HepG2 (cell line): Measurements from ENCODE around the gene CDH8. TPM values are rescaled to one million over a fixed set of nuclear protein-coding genes. Genes with fewer than 3 reads are reported as not detected.

Source experiments
- ATAC-seq: fragments of 200-7000 bp; cut with Tn5 transposase; 3 replicates; pipeline ENCODE4 v1.9.1; 2020; ENCODE audit warnings: mild to moderate bottlenecking, moderate library complexity
- BruUV-seq: library from RNA; stranded (reverse); fragments of 400-500 nt; replicated peaks from 2 replicates; lab custom pipeline; 2021; lab: Mats Ljungman, UMichigan
- CTCF ChIA-PET: fragments of 300-600 bp; formaldehyde crosslinking; extraction: SDS; loops from one replicate; lab custom pipeline; 2021; ENCODE audit warnings: low total read pairs, inconsistent platforms, low intra/inter-chr PET ratio; lab: Yijun Ruan, JAX
- POLR2A ChIA-PET: fragments of 350-600 bp; sonication (Branson Sonifier 250); formaldehyde crosslinking; loops from one replicate; lab custom pipeline; 2020; ENCODE audit warnings: antibody characterized with exemption, inconsistent platforms; lab: Yijun Ruan, JAX
- DNase-seq: peaks from one replicate; pipeline ENCODE4 v3.0.0-alpha.2; 2015; ENCODE audit warnings: low spot score
- FAIRE-seq: peaks from 3 replicates; lab custom pipeline; 2011; peaks lifted over from hg19 to GRCh38; lab: Jason Lieb, UNC
- H2AFZ ChIP-seq: one replicate; pipeline ENCODE4 v1.6.1; 2011; ENCODE audit warnings: low read length, inconsistent platforms
- H3K27ac ChIP-seq: fragments of 300-600 bp; 3 replicates; pipeline ENCODE4 v1.8.0; 2011; ENCODE audit warnings: mixed run types, mild to moderate bottlenecking, mixed read lengths, low read length, inconsistent platforms; ENCODE audit not compliant: insufficient read depth; ENCODE audit errors: extremely low read length
- H3K27me3 ChIP-seq, 2 experiments: fragments of 200-600 bp in 1 of 2; 2 replicates in 1 of 2; 3 replicates in 1 of 2; pipeline versions ENCODE4 v1.6.0 to v1.8.0; 2011; ENCODE audit warnings: low read length in 2 of 2, mild to moderate bottlenecking in 2 of 2, moderate library complexity in 2 of 2, inconsistent platforms in 1 of 2; ENCODE audit not compliant: insufficient read depth in 2 of 2, control insufficient read depth in 1 of 2
- H3K36me3 ChIP-seq, 2 experiments: fragments of 200-600 bp in 1 of 2; replicated peaks in 1 of 2; 2 replicates in 1 of 2; 3 replicates in 1 of 2; pipeline versions ENCODE4 v1.5.1 to v1.8.0; 2011; ENCODE audit warnings: low read length in 2 of 2, inconsistent platforms in 1 of 2; ENCODE audit not compliant: insufficient read depth in 2 of 2, control insufficient read depth in 1 of 2
- H3K4me1 ChIP-seq: 2 replicates; pipeline ENCODE4 v1.5.1; 2012; ENCODE audit warnings: low read length, inconsistent platforms; ENCODE audit not compliant: insufficient read depth
- H3K4me2 ChIP-seq: 2 replicates; pipeline ENCODE4 v1.6.0; 2011; ENCODE audit warnings: low read depth, low read length, inconsistent platforms
- H3K4me3 ChIP-seq, 3 experiments: fragments of 200-600 bp in 1 of 3; sonication (generic), shearing (Covaris generic) in 1 of 3; replicated peaks in 1 of 3; 2 replicates each; pipeline ENCODE4 v1.5.1; 2011 to 2016; ENCODE audit warnings: low read length in 3 of 3, inconsistent platforms in 2 of 3, low read depth in 2 of 3, mild to moderate bottlenecking in 2 of 3, control low read depth in 1 of 3, mixed read lengths in 1 of 3; ENCODE audit not compliant: insufficient read depth in 1 of 3
- H3K79me2 ChIP-seq: one replicate; pipeline ENCODE4 v1.6.1; 2011; ENCODE audit warnings: low read length, inconsistent platforms; ENCODE audit not compliant: insufficient read depth
- H3K9ac ChIP-seq: 2 replicates; pipeline ENCODE4 v1.6.0; 2011; ENCODE audit warnings: mild to moderate bottlenecking, low read depth, low read length, inconsistent platforms; ENCODE audit not compliant: insufficient read depth
- H3K9me3 ChIP-seq: 2 replicates; pipeline ENCODE4 v1.5.1; 2012; ENCODE audit warnings: mild to moderate bottlenecking, low read length
- H4K20me1 ChIP-seq: 2 replicates; pipeline ENCODE4 v1.6.0; 2011; ENCODE audit warnings: inconsistent platforms, mild to moderate bottlenecking, low read length, moderate library complexity; ENCODE audit not compliant: insufficient read depth
- RNF2 ChIP-seq: fragments of 450-650 bp; conservative IDR thresholded peaks from 2 replicates; pipeline ENCODE4 v1.6.1; 2016; ENCODE audit warnings: low read depth
- WGBS: methylation state at CpG from one replicate; pipeline ENCODE4 v1.1.6; 2017; ENCODE audit warnings: low lambda C conversion rate; 5-methylcytosine and 5-hydroxymethylcytosine counted together
- in situ Hi-C: cut with HindIII; loops from 2 replicates; pipeline ENCODE4 v1.10.0; 2017; ENCODE audit warnings: low pct_unique_long_range_greater_than_20kb; ENCODE audit not compliant: extremely low pct_ligation_motif_present
- intact Hi-C: fragments of 100-400 bp; cut with micrococcal nuclease; formaldehyde crosslinking; loops from one replicate; pipeline ENCODE4 v1.10.0; 2022; ENCODE audit not compliant: unreplicated experiment
- polyA plus RNA-seq, 8 experiments: library from polyadenylated mRNA; depleted of rRNA in 3 of 8; stranded (reverse) in 7 of 8; unstranded in 1 of 8; fragments of >200 nt; fragmentation: Illumina TruSeq in 4 of 8; extraction: Trizol in 4 of 8; gene quantifications; 2 replicates each; pipeline versions ENCODE4 v1.2.1 to v1.2.3, GENCODE V29; 2011 to 2016; ENCODE audit warnings: low read depth in 4 of 8, missing spikeins in 1 of 8, mixed read lengths in 1 of 8; ENCODE audit not compliant: insufficient read depth in 1 of 8
- total RNA-seq, 5 experiments: library from RNA; depleted of rRNA; stranded (reverse); fragments of >200 nt; fragmentation: Illumina TruSeq; extraction: Trizol; gene quantifications; 2 replicates each; pipeline ENCODE4 v1.2.3, GENCODE V29; 2016; ENCODE audit warnings: low read depth in 1 of 5
- TF ChIP-seq, protein P1 (sequence below): sonication (generic); formaldehyde crosslinking; IDR thresholded peaks from 2 replicates; pipeline ENCODE4 v1.8.1; 2022; ENCODE audit warnings: low read depth, mild to moderate bottlenecking, missing genetic modification reagents
- TF ChIP-seq, protein P2 (sequence below): IDR thresholded peaks from 2 replicates; pipeline ENCODE4 v1.4.0; 2020; ENCODE audit warnings: mild to moderate bottlenecking, missing genetic modification reagents

Gene CDH8
- total and polyA plus RNA-seq, 2 of the 13 experiments (the other 11 are each of a cell fraction or from before 2014, with no cell fraction given) = not detected

DNA sequence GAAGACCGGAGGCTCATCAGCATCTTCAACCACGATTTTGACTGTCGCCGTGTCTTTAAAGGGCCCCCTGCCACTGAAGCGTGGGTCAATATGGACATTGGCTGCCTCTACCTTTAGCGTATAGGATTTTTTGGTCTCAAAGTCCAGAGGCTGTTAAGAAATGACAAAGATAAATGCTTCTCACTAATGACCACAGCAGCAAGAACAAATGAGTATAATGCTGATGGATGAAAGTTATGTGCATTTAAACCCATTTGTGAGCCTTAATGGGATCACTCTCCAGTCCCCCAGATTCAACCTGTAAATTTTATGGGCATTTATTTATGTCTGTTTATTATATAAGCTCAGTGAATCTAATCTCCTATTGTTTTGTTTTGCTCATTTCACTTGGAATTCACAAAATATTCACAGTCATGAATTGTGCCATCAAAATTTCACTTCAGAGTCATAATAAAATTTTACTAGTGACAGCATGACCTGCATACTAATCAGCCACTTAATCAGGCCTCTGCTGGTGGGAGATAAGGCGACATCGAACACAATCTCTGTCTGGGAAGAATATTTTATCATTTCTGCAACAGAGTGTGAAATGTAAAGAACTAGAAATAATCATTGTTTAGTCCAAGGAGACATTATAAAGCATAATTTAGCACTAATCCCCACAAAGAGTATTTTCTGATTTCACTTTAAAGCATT lies 218.5 kb downstream of the CDH8 start:
- no peak overlapping the region for H2AFZ ChIP-seq
- H3K4me2 ChIP-seq = no peak overlapping the region
- no peak overlapping the region for H3K9ac ChIP-seq
- intact Hi-C loops = no loop called here
- H3K9me3 ChIP-seq = peaks cover 20% of the 10 kb centered on the region; the same call in 1 of the 2 replicates
- H3K27me3 ChIP-seq = no peaks in the 10 kb centered on the region
- 5% methylated on average over 8 of the region's 8 CpGs for WGBS
- DNase-seq (no peak), ATAC-seq (no peak), FAIRE-seq (no peak)
- H3K4me1 ChIP-seq = no peaks in the 10 kb centered on the region
- H3K4me3 ChIP-seq = no peak overlapping the region
- ChIA-PET POLR2A (no interaction called here), CTCF (no interaction called here)
- no peak for TF ChIP-seq RNF2
- TF ChIP-seq, protein P1, sequence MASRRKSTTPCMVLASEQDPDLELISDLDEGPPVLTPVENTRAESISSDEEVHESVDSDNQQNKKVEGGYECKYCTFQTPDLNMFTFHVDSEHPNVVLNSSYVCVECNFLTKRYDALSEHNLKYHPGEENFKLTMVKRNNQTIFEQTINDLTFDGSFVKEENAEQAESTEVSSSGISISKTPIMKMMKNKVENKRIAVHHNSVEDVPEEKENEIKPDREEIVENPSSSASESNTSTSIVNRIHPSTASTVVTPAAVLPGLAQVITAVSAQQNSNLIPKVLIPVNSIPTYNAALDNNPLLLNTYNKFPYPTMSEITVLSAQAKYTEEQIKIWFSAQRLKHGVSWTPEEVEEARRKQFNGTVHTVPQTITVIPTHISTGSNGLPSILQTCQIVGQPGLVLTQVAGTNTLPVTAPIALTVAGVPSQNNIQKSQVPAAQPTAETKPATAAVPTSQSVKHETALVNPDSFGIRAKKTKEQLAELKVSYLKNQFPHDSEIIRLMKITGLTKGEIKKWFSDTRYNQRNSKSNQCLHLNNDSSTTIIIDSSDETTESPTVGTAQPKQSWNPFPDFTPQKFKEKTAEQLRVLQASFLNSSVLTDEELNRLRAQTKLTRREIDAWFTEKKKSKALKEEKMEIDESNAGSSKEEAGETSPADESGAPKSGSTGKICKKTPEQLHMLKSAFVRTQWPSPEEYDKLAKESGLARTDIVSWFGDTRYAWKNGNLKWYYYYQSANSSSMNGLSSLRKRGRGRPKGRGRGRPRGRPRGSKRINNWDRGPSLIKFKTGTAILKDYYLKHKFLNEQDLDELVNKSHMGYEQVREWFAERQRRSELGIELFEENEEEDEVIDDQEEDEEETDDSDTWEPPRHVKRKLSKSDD (CRISPR knock-in tag) = no peak
- TF ChIP-seq, protein P2, sequence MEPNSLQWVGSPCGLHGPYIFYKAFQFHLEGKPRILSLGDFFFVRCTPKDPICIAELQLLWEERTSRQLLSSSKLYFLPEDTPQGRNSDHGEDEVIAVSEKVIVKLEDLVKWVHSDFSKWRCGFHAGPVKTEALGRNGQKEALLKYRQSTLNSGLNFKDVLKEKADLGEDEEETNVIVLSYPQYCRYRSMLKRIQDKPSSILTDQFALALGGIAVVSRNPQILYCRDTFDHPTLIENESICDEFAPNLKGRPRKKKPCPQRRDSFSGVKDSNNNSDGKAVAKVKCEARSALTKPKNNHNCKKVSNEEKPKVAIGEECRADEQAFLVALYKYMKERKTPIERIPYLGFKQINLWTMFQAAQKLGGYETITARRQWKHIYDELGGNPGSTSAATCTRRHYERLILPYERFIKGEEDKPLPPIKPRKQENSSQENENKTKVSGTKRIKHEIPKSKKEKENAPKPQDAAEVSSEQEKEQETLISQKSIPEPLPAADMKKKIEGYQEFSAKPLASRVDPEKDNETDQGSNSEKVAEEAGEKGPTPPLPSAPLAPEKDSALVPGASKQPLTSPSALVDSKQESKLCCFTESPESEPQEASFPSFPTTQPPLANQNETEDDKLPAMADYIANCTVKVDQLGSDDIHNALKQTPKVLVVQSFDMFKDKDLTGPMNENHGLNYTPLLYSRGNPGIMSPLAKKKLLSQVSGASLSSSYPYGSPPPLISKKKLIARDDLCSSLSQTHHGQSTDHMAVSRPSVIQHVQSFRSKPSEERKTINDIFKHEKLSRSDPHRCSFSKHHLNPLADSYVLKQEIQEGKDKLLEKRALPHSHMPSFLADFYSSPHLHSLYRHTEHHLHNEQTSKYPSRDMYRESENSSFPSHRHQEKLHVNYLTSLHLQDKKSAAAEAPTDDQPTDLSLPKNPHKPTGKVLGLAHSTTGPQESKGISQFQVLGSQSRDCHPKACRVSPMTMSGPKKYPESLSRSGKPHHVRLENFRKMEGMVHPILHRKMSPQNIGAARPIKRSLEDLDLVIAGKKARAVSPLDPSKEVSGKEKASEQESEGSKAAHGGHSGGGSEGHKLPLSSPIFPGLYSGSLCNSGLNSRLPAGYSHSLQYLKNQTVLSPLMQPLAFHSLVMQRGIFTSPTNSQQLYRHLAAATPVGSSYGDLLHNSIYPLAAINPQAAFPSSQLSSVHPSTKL (CRISPR knock-in tag) = no peak
- H4K20me1 ChIP-seq = no peaks in the 10 kb centered on the region
- H3K27ac ChIP-seq = no peak overlapping the region
- no TSS peak for BruUV-seq
- H3K36me3 ChIP-seq = no peaks in the 10 kb centered on the region
- in situ Hi-C loops = no loop called here
- no peaks in the 10 kb centered on the region for H3K79me2 ChIP-seq
